GM21423 (cell line): ENCODE results near the gene THSD4.
"Not testable (repeated sequence)": the region's sequence is repeated elsewhere in the genome, so short reads cannot be mapped to it uniquely, and the experiment has no call there.

ENCODE experiments used
- ATAC-seq: cut with Tn5 transposase; IDR thresholded peaks from one replicate; pipeline ENCODE4 v1.9.1; 2021; ENCODE audit warnings: mild to moderate bottlenecking, moderate library complexity; ENCODE audit not compliant: unreplicated experiment

THSD4 gene

DNA sequence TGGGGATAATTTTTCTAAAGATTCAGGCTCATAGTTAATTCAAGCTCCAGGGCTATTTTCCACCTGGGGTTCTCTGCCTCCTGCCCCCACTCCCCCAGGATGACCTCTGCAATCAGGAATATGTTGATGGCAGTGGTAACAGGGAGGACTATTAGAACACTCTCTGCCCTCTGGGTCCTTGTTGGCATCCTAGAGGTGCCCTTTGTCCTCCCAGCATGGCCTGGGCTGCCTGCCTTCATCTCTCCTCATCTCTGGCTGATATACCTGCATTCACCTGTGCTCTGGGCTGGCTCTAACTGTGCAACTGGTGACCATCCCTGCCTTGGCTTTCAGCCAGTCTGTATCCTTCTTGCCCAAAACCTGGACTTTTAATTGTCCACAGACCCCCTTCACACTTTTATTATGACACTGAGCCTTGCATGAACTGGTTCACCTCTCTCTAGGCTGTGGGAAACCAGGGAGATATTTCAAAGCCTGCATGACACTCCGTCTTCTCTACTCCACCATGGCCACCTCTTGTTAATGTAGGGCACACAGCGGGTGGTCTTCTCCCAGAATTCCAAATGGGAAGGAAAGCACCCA lies 199.8 kb downstream of the THSD4 start:
- ATAC-seq, result no peak

DNA sequence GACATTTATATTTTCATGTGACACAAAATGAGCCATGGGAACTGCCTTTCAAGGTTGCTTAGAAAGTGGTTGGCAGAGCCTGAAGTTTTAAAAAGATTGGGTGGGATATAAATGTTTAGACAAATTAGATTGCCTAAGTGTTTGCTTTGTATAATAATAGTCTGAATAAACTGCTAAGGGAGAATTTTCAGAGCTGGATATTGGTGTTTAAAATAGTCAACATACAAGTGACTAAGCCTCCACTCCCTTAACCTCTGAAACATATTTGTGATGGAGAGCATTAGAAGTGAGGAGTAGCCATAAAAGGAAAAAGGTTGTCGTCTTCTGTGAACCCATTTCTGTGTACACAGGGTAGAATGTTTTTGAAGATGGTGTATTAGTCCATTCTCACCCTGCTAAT lies 201.6 kb downstream of the THSD4 start:
- no peak for ATAC-seq

- not testable (repeated sequence) for ATAC-seq
These were observed 204.2 kb downstream of the THSD4 start for GRCh38 chr15:71319424-71319823.

DNA sequence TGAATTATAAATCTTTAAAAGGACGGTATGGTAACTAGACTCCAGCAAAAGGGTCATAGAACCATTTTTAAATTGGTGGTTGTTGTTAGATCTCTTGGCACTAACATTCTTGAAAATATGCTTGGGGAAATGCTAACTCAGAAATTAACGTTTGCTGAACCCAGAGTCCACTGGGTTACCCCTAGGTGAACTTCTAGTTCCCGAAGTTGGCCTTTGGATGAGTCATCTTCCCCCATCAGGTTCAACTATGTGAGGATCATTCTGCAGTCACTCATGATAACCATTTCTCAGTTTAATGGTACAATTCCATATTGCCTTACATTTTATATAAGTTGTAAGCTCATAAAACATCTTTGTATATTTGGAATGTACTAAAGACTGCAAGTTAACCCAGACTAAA lies 204.7 kb downstream of the THSD4 start:
- no peak for ATAC-seq

GRCh38 chr15:71323082-71323481 lies 207.8 kb downstream of the THSD4 start:
- ATAC-seq, result no peak

GRCh38 chr15:71323584-71323983 lies 208.3 kb downstream of the THSD4 start:
- ATAC-seq, result no peak

GRCh38 chr15:71325481-71325880 lies 210.2 kb downstream of the THSD4 start:
- no peak for ATAC-seq

DNA sequence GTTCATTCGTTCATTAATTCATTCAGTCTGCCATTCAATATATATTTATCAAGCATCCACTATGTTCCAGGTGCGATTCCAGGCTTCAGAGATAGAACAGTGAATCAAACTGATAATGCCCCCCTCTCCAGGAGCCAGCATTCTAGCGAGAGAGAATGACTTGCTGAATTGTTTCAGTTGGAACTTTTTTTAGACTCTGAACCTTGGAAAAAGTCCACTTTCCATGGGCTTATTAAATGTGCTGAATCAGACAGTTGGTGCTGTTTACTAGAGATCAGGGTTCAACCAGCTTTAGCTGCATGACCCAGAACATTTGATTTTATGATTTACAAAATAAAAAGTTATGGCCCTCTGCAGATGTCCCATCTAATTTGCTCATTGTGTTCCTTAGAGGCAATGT lies 213.2 kb downstream of the THSD4 start:
- no peak for ATAC-seq

GRCh38 chr15:71329041-71329440 lies 213.8 kb downstream of the THSD4 start:
- no peak for ATAC-seq

DNA sequence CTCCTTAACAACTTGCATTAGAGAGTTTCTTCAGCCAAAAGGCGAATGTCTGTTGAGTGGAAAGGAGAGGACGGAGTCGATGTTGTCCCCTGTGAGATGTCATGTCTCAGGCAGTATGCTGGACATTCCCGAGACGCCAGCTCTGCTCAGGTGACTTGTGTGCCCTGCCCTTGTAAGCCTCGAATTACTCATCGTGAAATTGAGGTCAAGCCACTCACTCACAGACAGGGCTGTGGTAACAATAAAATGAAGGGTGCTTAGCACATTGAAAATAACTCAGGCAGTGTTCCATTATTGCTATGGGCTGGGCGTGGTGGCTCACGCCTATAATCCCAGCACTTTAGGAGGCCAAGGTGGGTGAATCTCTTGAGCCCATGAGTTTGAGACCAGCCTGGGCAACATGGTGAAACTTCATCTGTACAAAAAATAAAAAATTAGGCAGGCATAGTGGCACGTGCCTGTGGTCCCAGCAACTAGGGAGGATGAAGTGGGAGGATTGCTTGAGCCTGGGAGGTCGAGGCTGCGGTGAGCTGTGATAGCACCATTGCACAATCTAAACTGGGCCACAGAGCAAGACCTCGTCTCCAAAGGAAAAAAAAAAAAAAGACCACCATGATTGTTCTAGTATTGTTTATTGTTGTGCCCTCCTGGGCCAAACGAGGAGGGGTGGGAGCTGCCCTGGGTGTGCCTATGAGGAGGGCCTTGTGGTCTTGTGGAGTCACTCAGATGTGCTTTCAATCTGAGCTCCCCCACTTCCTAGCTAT lies 214.4 kb downstream of the THSD4 start:
- no peak for ATAC-seq

- no peak for ATAC-seq
These were observed 215.4 kb downstream of the THSD4 start for GRCh38 chr15:71330638-71331162.

DNA sequence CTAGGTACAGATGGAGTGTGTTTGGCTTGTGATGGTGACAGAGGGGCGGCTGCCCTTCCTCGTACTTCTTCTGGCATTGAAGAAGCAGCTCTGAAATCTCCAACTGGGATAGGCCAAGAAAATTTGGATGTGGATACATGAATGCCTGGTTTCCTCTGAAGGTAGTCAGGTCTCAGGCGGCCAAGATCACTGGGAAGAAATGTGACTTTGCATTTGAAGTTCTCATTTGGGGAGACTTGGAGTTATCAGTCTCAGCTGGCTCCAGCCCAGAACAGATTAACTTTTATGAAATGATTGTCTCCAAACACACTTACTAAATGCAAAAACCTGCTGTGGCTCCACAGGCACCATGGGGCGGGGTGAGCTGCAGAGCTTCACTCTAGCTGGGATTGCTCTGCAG lies 215.9 kb downstream of the THSD4 start:
- ATAC-seq, result no peak

- no peak for ATAC-seq
These were observed 217.2 kb downstream of the THSD4 start for GRCh38 chr15:71332431-71333004.

DNA sequence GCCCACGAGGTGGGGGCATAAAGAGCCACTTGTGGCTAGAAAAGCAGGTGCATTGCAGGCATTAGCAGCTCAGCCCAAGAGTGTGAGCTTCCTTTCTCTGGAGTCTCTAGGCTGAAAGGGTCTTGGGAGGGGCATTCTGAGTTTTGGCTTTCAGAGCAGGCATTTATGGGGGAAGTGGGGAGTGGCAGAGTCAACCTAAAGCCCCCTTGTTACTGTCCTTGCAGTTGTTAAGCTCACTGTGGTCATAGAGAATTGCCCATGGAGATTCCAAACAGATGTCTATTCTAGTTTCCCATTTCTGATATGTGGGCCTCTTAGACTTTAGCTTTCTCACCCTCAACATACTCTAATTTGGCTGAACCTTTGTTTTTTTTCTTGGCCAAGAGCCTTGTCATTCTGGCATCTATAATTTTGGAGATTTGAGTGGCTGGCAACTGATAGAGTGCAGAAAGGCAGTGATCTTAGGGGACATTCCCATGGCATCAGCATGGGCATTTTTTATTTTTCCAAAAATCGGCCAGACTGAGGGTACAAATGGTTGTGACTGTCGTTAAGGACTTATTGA lies 217.9 kb downstream of the THSD4 start:
- no peak for ATAC-seq

GRCh38 chr15:71333839-71334238 lies 218.6 kb downstream of the THSD4 start:
- no peak for ATAC-seq

GRCh38 chr15:71334434-71334833 lies 219.2 kb downstream of the THSD4 start:
- no peak for ATAC-seq

GRCh38 chr15:71334873-71335272 lies 219.6 kb downstream of the THSD4 start:
- ATAC-seq, result no peak

DNA sequence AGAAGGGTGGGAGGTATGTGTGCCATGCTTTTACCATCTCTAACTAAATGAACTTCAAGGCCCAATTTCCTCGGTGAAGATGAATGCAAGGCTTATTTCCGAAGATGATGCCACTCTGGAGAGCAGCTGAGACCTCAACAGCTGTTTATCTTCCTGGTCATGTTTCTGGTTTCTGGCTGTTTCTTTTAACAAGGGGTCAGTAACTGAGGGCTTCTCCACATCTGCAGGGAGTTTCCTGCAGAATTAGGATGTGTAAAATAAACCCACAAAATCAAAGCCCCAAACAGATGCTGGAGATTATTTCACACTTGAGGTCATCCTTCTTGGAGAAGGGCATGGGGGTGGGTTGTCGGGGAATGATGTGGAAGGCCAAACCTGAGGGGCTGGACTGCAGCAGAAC lies 220.3 kb downstream of the THSD4 start:
- ATAC-seq, result no peak

DNA sequence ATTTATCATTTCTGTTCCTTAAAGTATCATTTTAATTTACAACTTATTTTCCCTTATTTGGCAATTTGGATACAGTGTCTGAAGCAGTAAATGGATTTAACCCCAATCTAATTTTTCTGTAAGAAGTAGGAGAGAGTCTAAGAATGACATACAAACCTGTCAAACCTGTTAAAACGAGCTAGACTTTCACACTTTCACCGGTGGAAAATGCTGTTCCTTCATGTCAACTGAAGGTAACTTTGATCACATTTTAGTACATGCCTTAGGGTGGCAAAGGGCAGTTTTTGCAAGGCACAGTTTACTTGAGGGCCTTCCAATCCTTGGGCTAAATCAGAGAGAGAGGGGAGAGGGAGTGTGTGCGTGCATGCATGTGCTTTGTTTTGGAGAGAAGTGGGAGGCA lies 221.4 kb downstream of the THSD4 start:
- ATAC-seq, result no peak

GRCh38 chr15:71337197-71337845 lies 222.1 kb downstream of the THSD4 start:
- ATAC-seq, result no peak

DNA sequence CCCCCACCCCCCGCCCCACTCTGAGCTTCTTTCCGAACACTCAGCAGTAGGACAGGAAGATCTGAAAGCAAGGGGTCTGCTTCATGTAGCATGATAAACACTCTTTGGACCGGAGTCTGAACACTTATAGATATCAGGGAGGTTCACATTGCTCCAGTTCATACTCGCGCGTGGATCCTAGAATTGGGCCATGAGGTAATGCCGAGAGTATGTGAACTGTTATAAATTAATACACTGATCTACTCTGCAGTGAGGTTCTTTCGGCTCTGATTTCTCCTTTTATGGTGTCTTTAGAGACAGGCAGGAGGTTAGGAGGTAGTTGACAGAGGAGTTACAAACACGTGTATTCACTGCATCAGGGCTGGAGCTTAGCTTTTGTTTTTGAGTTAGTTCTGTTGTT lies 223.0 kb downstream of the THSD4 start:
- no peak for ATAC-seq
